Right atrium auricular region (tissue), 2 donors: Measurements from ENCODE around the gene IGFBP1. TPM values are rescaled to one million over a fixed set of nuclear protein-coding genes. Genes with fewer than 3 reads are reported as not detected.

Source experiments
- DNase-seq: peaks from one replicate; pipeline ENCODE4 v3.0.0-alpha.2; 2019; ENCODE audit warnings: low spot score
- H3K27ac ChIP-seq, 2 donors: fragments of 200-600 bp; sonication (generic); 1 replicate in 1 of 2; 2 replicates in 1 of 2; pipeline ENCODE4 v1.5.1; 2016 to 2019
- H3K27me3 ChIP-seq, 2 donors: fragments of 200-600 bp; sonication (generic); one replicate each; pipeline versions ENCODE4 v1.5.1 to v1.6.0; 2017 to 2019
- H3K36me3 ChIP-seq: fragments of 200-600 bp; sonication (generic); one replicate; pipeline ENCODE4 v1.5.1; 2016
- H3K4me1 ChIP-seq, 2 donors: fragments of 200-600 bp; sonication (generic); one replicate each; pipeline versions ENCODE4 v1.5.1 to v1.6.0; 2017 to 2019
- H3K4me3 ChIP-seq, 2 donors: fragments of 200-600 bp; sonication (generic); 1 replicate in 1 of 2; 2 replicates in 1 of 2; pipeline ENCODE4 v1.5.1; 2017 to 2019; ENCODE audit warnings: mild to moderate bottlenecking in 1 of 2, moderate library complexity in 1 of 2
- H3K9me3 ChIP-seq, 2 donors: fragments of 200-600 bp; sonication (generic); one replicate each; pipeline ENCODE4 v1.5.1; 2019
- total RNA-seq, 2 donors: library from RNA; depleted of rRNA; stranded (reverse); fragments of >200 nt; gene quantifications; one replicate each; pipeline ENCODE4 v1.1.0, GENCODE V29; 2016
- TF ChIP-seq, protein P1 (sequence below), 2 donors: fragments of 200-600 bp; sonication (generic); IDR thresholded peaks; one replicate each; pipeline ENCODE4 v1.5.1; 2019; ENCODE audit warnings: antibody characterized with exemption in 2 of 2

IGFBP1 gene
- total RNA-seq, 2 donors from 2014 or later = 1.6 TPM; not detected in 1

DNA sequence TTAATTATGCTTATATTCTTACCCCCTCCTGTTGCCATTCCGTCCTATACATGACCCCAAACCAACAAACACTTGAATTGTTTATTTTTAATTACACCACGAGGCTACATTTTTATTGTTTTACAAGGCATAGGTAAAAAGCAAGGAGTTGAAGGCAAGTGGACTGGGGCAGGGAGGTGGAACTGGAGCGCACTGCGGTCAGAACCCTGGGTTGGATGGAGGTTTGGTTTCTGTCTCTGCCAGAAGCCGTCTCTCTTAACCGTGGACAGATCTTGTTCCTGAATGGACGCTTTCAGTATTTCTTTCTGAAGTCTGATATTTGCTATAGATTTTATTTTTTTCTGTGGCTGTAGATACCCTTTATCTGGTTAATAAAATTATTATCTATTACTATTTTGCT lies 52.7 kb downstream of the IGFBP1 start:
- DNase-seq = no peak
- Histone ChIP-seq H3K4me1 (no peaks in the 10 kb centered on the region), H3K27me3 (no peaks in the 10 kb centered on the region), H3K4me3 (no peak overlapping the region), H3K27ac (no peak overlapping the region), H3K9me3 (no peaks in the 10 kb centered on the region), H3K36me3 (no peaks in the 10 kb centered on the region)
- TF ChIP-seq, protein P1, sequence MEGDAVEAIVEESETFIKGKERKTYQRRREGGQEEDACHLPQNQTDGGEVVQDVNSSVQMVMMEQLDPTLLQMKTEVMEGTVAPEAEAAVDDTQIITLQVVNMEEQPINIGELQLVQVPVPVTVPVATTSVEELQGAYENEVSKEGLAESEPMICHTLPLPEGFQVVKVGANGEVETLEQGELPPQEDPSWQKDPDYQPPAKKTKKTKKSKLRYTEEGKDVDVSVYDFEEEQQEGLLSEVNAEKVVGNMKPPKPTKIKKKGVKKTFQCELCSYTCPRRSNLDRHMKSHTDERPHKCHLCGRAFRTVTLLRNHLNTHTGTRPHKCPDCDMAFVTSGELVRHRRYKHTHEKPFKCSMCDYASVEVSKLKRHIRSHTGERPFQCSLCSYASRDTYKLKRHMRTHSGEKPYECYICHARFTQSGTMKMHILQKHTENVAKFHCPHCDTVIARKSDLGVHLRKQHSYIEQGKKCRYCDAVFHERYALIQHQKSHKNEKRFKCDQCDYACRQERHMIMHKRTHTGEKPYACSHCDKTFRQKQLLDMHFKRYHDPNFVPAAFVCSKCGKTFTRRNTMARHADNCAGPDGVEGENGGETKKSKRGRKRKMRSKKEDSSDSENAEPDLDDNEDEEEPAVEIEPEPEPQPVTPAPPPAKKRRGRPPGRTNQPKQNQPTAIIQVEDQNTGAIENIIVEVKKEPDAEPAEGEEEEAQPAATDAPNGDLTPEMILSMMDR (IDR thresholded peaks at IDR 0.05) = no peak

Other genes starting within 250 kb of the IGFBP1 start
- not detected for gene CCDC201, start 15.4 kb upstream of the IGFBP1 start, total RNA-seq
- 100 to 1,000 TPM; 122 to 251 TPM for gene IGFBP3, start 32.8 kb downstream of the IGFBP1 start, total RNA-seq